Stimulated activated naive CD8-positive, alpha-beta T cell treated with anti-CD3 and anti-CD28 coated beads, Interleukin-15, Interleukin-2, amounts not matched to agents 100 ng/mL and 50 ng/mL, for 24 hours (primary cell): ENCODE data around the gene CALY.

Source experiments
- H3K27ac Mint-ChIP-seq: one replicate; pipeline ENCODE4 v1.8.0; 2021; ENCODE audit warnings: mild to moderate bottlenecking, mixed read lengths
- H3K27me3 Mint-ChIP-seq: one replicate; pipeline ENCODE4 v1.8.0; 2021; ENCODE audit warnings: mixed read lengths
- H3K36me3 Mint-ChIP-seq: one replicate; pipeline ENCODE4 v1.8.0; 2021; ENCODE audit warnings: low read depth, mixed read lengths
- H3K4me1 Mint-ChIP-seq: one replicate; pipeline ENCODE4 v1.8.0; 2021; ENCODE audit warnings: low read depth, mixed read lengths
- H3K4me3 Mint-ChIP-seq: one replicate; pipeline ENCODE4 v1.8.0; 2021; ENCODE audit warnings: mild to moderate bottlenecking, mixed read lengths
- H3K9me3 Mint-ChIP-seq: one replicate; pipeline ENCODE4 v1.8.0; 2021; ENCODE audit warnings: mixed read lengths

The CALY gene

DNA sequence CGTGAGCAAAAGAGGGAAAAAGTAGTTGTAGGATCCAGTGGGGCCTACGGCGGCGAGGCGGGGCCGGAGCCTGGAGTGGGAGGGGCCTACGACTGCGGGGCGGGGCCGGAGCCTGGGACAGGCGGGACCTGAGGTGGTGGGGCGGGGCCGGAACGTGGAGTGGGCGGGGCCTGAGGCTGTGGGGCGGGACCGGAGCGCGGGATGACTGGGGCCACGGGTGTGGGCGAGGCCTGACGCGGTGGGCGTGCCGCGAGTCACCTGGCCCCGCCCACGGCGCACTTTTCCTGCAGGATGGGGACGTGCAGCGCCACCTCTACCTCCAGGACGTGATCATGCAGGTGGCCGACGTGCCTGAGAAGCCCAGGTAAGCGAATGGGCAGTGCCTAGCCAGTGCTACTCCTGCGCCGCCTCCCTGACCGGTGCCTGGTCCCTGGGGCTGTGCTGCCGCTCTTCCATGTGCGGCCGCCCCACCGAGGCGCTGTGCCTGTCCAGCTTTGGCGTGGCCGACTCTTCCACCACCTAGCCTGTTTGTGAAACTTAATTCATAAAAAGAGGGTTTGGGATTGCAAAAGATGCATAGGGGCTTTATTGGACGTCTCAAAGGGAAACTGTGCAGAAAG lies 27.5 kb downstream of the CALY start:
- no peaks in the 10 kb centered on the region for H3K27me3 Mint-ChIP-seq
- no peaks in the 10 kb centered on the region for H3K9me3 Mint-ChIP-seq
- peak overlapping the region; percentile 72 for H3K4me3 Mint-ChIP-seq
- H3K4me1 Mint-ChIP-seq: peaks cover 38% of the 10 kb centered on the region
- H3K27ac Mint-ChIP-seq: peak overlapping the region; percentile 55
- peaks cover 24% of the 10 kb centered on the region for H3K36me3 Mint-ChIP-seq

DNA sequence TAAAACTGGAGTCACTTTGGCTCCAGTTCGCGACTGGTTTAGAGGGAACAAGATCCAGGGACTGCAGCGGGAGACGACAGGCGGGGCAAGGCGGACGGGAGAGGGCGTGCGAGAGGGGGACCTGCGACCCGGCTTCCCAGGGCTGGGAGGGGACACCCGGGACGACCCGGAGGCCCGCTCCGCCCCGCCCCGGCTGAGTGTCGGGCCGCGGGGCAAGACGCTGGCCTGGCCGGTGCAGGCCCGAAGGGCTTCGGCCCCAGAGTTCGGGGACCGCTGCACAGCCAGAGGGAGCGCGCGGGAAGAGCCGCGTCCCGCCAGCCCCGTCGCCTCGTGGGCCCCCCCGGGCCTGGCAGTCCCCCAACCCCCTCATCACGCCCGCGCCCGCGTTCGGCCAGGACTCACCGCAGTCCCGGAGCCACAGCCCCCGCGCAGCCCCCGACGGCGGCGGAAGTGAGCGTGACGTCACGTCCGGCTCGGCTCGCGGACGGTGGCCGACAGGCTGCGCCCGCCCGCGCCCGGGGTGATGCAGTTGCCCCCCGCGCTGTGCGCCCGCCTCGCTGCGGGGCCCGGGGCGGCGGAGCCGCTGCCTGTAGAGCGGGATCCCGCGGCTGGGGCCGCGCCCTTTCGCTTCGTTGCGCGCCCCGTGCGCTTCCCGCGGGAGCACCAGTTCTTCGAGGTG lies 28.1 kb downstream of the CALY start, which contains the start of the genes TUBGCP2 and ZNF511:
Gene TUBGCP2, minus strand, starts transcription at position 452 of the 679 bp plus-strand sequence. CDS start 5,931 bp downstream, outside the sequence.
Gene ZNF511, plus strand, starts transcription at position 494 of the 679 bp plus-strand sequence. Its CDS starts 30 bp downstream, at position 524.
- Mint-ChIP-seq H3K36me3 (peaks cover 29% of the 10 kb centered on the region), H3K9me3 (no peaks in the 10 kb centered on the region), H3K4me3 (peak within 1 kb of the TSS; percentile 99), H3K4me1 (peaks cover 39% of the 10 kb centered on the region), H3K27ac (peak within 1 kb of the TSS; percentile 98), H3K27me3 (no peaks in the 10 kb centered on the region)

DNA sequence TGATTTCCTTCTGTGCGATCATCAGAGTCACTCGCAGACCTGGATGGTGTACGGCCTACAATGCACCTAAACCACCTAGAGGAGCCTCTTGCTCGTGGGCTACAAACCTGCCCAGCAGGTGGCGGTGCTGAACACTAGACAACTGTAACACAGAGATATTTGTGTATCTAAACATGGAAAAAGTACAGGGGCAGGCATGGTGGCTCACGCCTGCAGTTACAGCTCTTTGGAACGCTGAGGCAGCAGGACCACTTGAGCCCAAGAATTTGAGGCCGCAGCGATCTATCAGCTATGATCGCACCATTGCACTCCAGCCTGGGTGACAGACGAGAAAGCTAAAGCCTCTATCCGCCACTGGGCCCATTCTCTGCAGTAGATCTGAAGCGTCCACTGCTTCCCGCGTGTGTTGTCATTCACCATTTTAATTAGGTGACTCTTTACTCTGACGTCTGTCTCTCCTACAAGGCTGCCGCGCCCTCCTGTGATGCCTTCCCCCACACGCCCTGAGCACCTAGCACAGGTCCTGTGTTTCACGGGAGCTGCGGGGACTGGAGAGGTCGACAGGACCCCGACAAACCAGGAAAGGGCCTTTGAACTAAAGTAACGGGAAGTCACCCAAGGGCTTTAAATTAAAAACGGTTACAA lies 28.8 kb downstream of the CALY start:
- Mint-ChIP-seq H3K4me1 (peaks cover 39% of the 10 kb centered on the region), H3K4me3 (peak overlapping the region; percentile 99), H3K27ac (peak overlapping the region; percentile 98), H3K27me3 (no peaks in the 10 kb centered on the region), H3K9me3 (no peaks in the 10 kb centered on the region), H3K36me3 (peaks cover 28% of the 10 kb centered on the region)

DNA sequence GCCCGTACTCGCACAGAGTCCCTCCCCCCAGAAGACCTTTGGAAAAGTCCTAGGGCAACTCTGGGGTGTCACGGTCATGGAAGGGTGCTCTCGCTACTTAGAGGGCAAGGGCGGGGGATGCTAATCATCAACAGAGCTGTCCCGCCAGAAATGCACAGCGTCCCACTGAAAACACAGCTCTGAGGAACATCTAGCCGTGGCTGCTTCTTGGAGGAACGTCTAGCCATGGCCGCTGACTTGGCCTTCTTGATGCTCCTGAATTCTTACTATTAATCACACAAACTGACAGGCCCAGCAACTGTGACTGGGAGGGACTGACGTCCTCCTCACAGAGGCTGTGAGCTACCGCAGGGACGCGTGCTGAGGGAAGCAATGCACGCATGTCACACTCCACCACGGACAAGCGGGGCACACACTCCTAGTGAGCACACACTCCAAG lies 29.7 kb downstream of the CALY start:
- Mint-ChIP-seq H3K27ac (peak overlapping the region; percentile 50), H3K4me1 (peaks cover 43% of the 10 kb centered on the region), H3K36me3 (peaks cover 25% of the 10 kb centered on the region), H3K27me3 (no peaks in the 10 kb centered on the region), H3K9me3 (no peaks in the 10 kb centered on the region), H3K4me3 (peak overlapping the region; percentile 99)

DNA sequence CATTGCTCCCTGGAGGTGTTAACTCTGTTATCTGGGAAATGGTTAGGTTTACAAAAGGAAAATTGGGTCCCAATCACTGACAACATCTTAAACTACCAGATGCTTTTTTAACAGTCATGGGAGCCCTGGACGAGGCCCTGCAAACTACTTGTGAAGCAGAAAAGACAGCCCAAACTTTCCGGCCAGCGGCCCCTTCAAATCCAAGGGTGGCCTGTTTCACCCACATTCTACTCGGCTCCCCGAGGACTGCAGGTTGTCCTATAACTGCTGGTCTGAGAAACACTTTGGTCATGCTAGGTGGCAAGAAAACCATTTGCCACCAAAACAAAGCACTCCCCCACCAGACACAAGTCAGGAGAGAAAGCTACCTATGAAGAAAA lies 30.6 kb downstream of the CALY start:
- Mint-ChIP-seq H3K27ac (no peak overlapping the region), H3K4me3 (no peak overlapping the region), H3K36me3 (peaks cover 18% of the 10 kb centered on the region)

DNA sequence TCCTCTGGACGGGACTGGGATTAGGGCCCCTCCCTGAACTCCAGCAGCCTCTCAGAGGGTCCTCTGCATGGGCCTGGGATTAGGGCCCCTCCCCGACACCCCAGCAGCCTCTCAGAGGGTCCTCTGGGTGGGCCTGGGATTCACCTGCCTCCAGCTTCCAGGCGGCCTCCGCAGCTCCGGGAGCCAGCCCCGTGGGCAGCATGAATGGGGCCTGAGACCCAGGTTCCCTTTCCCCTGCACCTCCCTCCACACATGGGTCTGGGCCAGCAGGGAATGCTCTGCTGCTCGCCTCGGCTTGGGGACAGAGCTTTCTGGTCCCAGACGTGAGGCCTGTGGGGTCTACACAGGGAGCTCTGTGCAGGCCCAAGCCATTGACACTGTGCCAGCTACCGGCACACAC lies 33.5 kb downstream of the CALY start:
- Mint-ChIP-seq H3K27me3 (no peaks in the 10 kb centered on the region), H3K9me3 (no peaks in the 10 kb centered on the region), H3K4me1 (peaks cover 42% of the 10 kb centered on the region), H3K27ac (no peak overlapping the region), H3K36me3 (peaks cover 32% of the 10 kb centered on the region), H3K4me3 (no peak overlapping the region)

More for the DNA sequence above, 30.6 kb downstream of the CALY start:
- Mint-ChIP-seq H3K4me1 (peaks cover 43% of the 10 kb centered on the region), H3K9me3 (no peaks in the 10 kb centered on the region), H3K27me3 (no peaks in the 10 kb centered on the region)

DNA sequence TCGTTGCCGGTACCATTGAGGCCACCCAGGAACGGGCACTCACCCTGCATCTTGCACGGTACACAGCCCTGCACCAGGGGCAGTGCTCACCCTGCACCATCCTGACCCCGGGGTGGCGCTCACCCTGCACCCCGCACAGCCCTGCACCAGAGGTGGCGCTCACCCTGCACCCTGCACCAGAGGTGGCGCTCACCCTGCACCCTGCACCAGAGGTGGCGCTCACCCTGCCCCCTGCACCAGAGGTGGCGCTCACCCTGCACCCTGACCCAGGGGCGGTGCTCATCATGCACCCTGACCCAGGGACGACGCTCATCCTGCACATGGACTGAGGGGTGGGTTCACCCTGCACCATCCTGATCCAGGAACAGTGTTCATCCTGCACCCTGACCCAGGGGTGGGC lies 34.5 kb downstream of the CALY start:
- Mint-ChIP-seq H3K4me3 (no peak overlapping the region), H3K27ac (no peak overlapping the region), H3K36me3 (peaks cover 42% of the 10 kb centered on the region), H3K27me3 (no peaks in the 10 kb centered on the region), H3K9me3 (no peaks in the 10 kb centered on the region), H3K4me1 (peaks cover 33% of the 10 kb centered on the region)

DNA sequence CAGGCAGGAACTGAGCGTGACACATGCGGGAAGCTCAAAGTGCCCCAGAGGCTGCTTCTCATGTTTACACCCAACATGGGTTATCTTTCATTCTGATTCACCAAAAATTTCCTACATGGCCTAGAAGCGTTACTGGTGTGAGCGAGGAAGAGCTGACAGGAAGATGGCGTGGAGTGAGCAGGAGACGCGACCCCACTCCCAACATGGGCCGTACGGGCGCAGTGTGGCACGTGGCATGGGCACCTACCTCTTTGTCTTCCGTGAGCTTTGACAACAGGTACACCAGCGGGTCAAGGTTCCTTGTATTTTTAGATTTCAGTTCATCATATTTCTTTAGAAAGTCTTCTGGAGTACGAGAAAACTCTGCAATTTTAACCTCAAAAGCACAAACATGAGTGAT lies 37.0 kb downstream of the CALY start:
- Mint-ChIP-seq H3K27me3 (no peaks in the 10 kb centered on the region), H3K4me3 (no peak overlapping the region)

DNA sequence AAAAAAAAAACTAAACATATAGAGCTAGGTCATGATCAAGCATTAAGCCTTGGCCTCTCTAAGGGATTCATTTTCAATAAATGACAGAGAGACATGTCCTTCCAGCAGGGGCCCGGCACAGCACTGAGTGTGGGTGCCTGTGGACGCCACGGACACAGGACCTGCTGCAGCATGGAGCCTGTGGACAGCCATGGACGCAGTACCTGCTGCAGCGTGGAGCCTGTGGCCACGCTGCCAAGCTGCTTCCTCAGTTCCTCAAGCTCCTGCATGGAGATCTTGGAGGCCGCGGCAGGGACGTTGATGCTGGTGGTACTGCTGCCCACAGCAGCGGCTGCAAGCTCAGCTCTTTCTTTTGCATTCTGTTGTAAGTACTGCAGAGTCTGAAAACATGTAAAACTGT lies 37.5 kb downstream of the CALY start:
- Mint-ChIP-seq H3K4me3 (no peak overlapping the region), H3K36me3 (peaks cover 57% of the 10 kb centered on the region), H3K27ac (no peak overlapping the region), H3K4me1 (peaks cover 13% of the 10 kb centered on the region), H3K9me3 (no peaks in the 10 kb centered on the region), H3K27me3 (no peaks in the 10 kb centered on the region)

More for the DNA sequence above, 37.0 kb downstream of the CALY start:
- H3K36me3 Mint-ChIP-seq: peaks cover 51% of the 10 kb centered on the region
- H3K27ac Mint-ChIP-seq: no peak overlapping the region
- H3K9me3 Mint-ChIP-seq: no peaks in the 10 kb centered on the region
- peaks cover 12% of the 10 kb centered on the region for H3K4me1 Mint-ChIP-seq

DNA sequence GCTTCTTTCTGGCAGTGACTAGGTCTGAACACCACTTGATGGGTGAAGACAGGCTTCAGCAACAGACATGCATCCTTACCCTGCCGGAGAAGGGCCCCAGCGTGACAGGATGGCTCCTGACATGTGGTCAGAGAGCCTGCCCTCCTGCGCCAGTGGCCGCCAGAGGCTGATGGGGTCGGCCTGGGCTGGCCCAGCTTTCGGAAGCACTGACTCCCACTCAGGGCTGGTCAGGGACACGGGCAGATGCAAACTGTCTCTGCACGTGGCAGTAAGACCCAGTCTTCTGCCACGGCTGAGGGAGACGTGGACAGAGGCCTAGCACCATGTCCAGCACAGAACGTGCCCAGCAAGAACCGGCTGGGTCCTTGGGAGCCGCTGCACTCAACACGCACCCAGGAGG lies 38.2 kb downstream of the CALY start:
- Mint-ChIP-seq H3K27me3 (no peaks in the 10 kb centered on the region), H3K9me3 (no peaks in the 10 kb centered on the region), H3K27ac (no peak overlapping the region), H3K4me1 (peaks cover 16% of the 10 kb centered on the region), H3K36me3 (peaks cover 57% of the 10 kb centered on the region), H3K4me3 (no peak overlapping the region)

DNA sequence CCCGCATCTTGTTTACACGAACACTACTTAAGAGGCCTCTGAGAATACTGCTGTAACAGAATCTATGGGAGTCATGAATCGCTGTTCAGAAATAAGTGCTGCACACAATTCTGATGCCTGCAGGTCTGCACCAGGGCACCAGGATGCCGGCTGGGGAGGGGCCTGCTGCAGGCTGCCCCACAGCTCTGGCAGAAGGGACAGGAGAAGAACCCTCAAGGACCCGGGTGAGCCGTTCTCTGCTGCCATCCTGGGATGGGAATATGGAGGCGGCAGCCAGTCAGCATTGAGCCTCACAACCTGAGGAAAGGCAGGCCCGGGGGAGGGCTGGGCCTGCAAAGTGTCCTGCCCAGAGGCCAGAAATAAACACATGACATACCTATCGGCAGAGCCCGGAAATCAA lies 39.2 kb downstream of the CALY start:
- Mint-ChIP-seq H3K4me1 (peaks cover 20% of the 10 kb centered on the region), H3K9me3 (no peaks in the 10 kb centered on the region), H3K4me3 (no peak overlapping the region), H3K36me3 (peaks cover 56% of the 10 kb centered on the region), H3K27me3 (no peaks in the 10 kb centered on the region), H3K27ac (no peak overlapping the region)

DNA sequence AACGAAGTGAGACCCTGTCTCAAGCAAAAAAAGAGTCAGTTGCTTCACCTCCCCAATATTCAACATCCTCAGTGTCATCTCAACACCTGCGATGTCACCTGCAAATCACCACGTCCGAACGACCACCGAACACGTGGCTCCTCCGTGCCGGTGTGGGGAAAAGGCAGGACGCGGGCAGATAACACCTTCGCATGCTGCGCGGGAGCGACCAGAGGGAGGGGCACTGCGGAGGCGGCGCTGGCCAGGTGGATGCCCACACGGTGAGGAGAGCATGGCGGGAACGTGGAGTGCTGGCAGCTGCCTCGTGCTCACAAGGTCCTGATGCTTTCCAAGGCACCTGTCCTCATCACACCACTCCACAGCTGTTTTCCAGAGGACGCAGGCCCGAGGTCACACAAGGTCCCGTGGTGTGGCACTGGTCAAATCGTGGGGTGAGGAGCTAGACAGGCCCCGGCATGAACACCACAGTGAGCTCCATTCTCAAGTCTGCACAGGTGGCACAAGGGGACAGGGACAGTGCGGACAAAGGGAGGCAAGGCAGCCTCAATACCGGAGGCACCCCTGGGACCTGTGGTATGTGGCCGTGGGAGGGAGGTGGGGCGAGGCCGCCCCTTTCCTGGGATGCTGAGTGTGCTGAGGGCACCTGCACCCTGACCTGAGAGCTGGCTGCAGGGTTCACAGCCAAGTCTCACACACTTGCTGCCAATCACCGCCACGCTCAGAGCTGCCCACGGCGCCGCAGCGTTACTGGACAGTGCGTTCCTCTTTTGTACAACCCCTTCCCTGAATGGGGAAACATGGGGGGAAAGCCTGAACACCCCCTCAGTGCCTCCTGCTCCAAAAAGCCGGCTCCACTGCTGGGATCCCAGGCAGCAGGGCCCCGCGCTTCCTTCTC lies 41.0 kb downstream of the CALY start:
- Mint-ChIP-seq H3K27me3 (no peaks in the 10 kb centered on the region), H3K4me3 (no peak overlapping the region), H3K27ac (no peak overlapping the region), H3K4me1 (peaks cover 19% of the 10 kb centered on the region), H3K36me3 (peaks cover 52% of the 10 kb centered on the region), H3K9me3 (no peaks in the 10 kb centered on the region)

DNA sequence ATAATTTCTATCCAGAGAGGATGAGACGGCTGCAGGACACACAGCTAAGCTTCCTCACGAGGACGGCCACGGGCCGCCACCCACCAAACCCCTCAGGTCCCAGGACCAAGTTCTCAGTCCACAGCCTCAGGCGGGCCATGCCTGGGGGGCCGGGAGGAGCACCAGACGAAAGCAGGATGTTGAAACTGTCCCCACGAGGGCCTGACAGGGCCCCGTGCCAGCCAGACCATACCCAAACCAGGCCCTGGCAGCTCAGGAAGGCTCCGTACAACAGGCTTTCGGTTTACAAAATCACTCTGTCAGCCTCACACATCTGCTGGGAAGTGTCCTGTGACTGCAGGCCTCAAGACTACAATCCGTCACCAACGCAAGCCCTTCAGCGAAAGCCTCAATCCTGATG lies 42.5 kb downstream of the CALY start:
- Mint-ChIP-seq H3K4me1 (peaks cover 19% of the 10 kb centered on the region), H3K27me3 (no peaks in the 10 kb centered on the region), H3K27ac (no peak overlapping the region), H3K36me3 (peaks cover 46% of the 10 kb centered on the region), H3K9me3 (no peaks in the 10 kb centered on the region), H3K4me3 (no peak overlapping the region)

DNA sequence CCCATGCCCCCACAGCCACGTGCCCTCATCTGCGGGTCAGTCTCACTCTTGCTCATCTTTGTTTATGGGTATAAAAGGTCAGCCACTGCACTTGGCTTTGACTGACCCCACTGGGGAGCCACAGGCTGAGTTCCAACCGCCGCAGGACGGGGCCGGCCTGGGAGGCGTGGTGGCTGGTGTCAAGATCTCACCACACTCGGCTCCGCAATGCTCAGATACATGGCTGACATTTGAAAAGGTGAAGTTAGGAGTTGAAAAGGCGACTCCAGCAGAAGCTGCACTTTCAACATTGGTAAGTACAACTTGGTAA lies 42.9 kb downstream of the CALY start:
- no peaks in the 10 kb centered on the region for H3K27me3 Mint-ChIP-seq
- H3K9me3 Mint-ChIP-seq: no peaks in the 10 kb centered on the region
- no peak overlapping the region for H3K4me3 Mint-ChIP-seq
- peaks cover 19% of the 10 kb centered on the region for H3K4me1 Mint-ChIP-seq
- peak overlapping the region; percentile 36 for H3K27ac Mint-ChIP-seq
- H3K36me3 Mint-ChIP-seq: peaks cover 46% of the 10 kb centered on the region
